NB4 (cell line): ENCODE data around the gene CATSPERB.

Experiments
- DNase-seq: peaks from one replicate; pipeline ENCODE4 v3.0.0; 2010; ENCODE audit warnings: low read depth
- H3K4me3 ChIP-seq: one replicate; pipeline ENCODE4 v1.5.1; 2011; ENCODE audit warnings: mild to moderate bottlenecking, low read depth, low read length, moderate library complexity
- MAX ChIP-seq: IDR thresholded peaks from 2 replicates; pipeline ENCODE4 v1.6.1; 2011; ENCODE audit warnings: low read depth, low read length
- MYC ChIP-seq: IDR thresholded peaks from 2 replicates; pipeline ENCODE4 v1.6.1; 2011; ENCODE audit warnings: low read depth, low read length
- POLR2A ChIP-seq: IDR thresholded peaks from 2 replicates; pipeline ENCODE4 v1.6.1; 2011; ENCODE audit warnings: mild to moderate bottlenecking; ENCODE audit not compliant: insufficient read length; ENCODE audit errors: extremely low read depth
- TF ChIP-seq, protein P1 (sequence below): IDR thresholded peaks from one replicate; pipeline ENCODE4 v1.5.1; 2012; ENCODE audit warnings: low read depth, low read length

Gene CATSPERB

DNA sequence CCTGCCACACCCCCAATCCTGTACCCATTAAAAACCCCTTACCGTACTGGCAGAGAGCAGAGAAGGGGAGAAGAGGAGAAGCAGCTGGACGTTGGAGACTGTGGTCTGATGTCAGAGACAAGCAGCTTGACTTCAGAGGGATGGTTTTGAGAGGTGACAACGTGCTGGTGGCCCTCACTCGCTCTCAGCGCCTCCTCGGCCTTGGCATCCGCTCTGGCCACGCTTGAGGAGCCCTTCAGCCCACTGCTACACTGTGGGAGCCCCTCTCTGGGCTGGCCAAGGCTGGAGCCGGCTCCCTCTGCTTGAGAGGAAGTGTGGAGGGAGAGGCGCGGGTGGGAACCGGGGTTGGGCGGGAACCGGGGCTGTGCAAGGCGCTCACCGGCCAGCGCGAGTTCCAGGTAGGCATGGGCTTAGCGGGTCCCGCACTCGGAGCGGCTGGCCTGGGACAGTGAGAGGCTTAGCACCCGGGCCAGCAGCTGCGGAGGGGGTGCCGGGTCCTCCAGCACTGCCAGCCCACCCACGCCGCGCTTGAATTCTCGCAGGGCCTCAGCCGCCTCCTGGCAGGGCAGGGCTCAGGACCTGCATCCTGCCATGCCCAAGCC, 154.2 kb downstream of the CATSPERB start:
- H3K4me3 ChIP-seq = no peak overlapping the region
- no peak for TF ChIP-seq MAX
- TF ChIP-seq POLR2A = no peak
- TF ChIP-seq, protein P1, sequence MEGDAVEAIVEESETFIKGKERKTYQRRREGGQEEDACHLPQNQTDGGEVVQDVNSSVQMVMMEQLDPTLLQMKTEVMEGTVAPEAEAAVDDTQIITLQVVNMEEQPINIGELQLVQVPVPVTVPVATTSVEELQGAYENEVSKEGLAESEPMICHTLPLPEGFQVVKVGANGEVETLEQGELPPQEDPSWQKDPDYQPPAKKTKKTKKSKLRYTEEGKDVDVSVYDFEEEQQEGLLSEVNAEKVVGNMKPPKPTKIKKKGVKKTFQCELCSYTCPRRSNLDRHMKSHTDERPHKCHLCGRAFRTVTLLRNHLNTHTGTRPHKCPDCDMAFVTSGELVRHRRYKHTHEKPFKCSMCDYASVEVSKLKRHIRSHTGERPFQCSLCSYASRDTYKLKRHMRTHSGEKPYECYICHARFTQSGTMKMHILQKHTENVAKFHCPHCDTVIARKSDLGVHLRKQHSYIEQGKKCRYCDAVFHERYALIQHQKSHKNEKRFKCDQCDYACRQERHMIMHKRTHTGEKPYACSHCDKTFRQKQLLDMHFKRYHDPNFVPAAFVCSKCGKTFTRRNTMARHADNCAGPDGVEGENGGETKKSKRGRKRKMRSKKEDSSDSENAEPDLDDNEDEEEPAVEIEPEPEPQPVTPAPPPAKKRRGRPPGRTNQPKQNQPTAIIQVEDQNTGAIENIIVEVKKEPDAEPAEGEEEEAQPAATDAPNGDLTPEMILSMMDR = no peak
- no peak for TF ChIP-seq MYC
- DNase-seq = no peak

DNA sequence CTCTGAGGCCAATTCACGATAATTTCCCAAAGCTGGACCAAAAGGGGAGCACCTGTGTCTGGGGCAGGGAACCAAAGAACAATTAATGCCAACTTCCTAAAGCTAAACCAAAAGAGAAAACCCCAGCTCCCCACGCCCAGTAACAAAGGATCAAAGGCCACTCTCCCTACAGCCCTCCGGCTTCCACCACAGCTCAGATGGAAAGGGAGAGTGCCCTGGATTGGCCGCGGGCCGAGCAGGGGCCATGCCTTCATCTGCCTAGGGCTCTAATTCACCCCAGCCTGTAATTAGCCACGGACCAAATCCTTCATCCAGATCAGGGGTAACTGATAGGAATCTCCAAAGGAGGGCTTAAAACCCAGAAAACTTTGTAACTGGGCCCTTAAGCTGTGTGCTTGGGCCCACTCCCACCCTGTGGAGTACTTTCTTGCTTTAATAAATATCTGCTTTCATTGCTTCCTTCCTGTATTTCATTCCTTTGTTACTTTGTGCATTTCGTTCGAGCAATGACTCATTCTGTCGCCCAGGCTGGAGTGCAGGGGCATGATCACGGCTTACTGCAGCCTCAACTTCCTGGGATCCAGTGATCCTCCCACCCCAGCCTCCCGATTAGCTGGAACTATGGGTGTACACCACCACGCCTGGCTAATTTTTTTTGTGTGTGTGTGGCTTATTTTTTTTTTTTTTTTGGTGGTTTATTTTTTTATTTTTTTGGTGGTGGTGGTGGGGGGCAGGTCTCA, 156.2 kb downstream of the CATSPERB start:
- H3K4me3 ChIP-seq = no peak overlapping the region
- TF ChIP-seq MAX = no peak
- TF ChIP-seq POLR2A = no peak
- no peak for TF ChIP-seq MYC
- TF ChIP-seq, protein P1 = no peak
- DNase-seq = peak; percentile 12

DNA sequence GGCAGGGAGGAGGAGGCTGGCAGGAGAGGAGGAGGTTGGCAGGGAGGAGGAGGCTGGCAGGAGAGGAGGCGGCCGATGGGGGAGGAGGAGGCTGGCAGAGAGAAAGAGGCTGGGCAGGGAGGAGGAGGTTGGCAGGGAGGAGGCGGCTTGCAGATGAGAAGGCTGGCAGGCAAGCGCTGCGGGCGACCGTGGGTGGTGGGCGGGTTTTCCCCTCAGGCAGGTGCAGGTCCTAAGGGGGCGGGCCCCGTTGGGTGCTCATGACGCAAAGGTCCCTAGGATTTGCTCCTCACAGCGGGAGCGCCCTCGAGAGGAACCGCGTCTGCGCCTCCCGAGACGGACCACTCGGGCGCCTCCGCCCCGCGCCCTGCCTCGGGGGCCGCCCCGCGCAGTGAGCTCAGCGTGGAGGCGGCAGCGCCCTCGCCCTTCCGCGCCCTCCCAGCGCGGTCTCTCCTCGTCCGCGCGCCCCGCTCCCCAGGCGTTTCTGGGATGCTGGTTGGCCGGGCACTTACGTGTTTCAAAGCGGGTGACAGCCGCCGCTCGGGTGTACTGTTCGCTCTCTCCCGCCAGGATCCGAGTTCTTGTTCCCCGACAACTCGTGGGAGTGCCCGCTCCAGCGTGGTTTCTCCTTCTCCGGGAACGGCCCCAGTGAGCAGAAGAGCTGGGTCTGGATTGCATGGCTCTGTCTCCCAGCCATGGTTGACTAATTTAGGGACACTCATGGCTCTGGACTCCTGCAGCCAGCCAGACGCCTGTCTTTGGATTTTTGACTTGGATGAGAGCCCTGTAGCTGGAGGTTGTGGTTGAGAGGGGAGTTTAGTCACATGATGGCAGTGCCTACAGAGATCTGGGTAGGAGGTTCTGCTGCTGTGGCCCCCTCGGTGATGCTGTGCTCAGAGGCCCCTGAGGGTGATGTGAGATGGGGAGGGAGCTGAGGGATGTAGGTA, 157.7 kb downstream of the CATSPERB start:
- peak; percentile 35 for DNase-seq
- no peak for TF ChIP-seq POLR2A
- TF ChIP-seq, protein P1 = no peak
- TF ChIP-seq MAX = no peak
- TF ChIP-seq MYC = no peak
- H3K4me3 ChIP-seq = no peak overlapping the region

DNA sequence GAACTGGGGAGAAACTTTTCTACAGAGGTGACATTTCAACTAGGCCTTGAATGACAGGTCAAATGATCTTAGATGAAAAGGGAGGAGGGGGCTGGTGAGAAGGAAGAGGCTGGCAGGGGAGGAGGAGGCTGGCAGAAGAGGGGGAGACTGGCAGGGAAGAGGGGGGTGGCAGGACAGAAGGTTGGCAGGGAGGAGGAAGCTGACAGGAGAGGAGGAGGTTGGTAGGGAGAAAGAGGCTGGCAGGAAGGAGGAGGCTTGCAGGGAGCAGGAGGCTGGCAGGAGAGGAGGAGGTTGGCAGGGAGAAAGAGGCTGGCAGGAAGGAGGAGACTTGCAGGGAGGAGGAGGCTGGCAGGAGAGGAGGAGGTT, 158.4 kb downstream of the CATSPERB start:
- TF ChIP-seq, protein P1 = no peak
- TF ChIP-seq POLR2A = no peak
- no peak for TF ChIP-seq MAX
- no peak for TF ChIP-seq MYC
- no peak for DNase-seq
- no peak overlapping the region for H3K4me3 ChIP-seq

DNA sequence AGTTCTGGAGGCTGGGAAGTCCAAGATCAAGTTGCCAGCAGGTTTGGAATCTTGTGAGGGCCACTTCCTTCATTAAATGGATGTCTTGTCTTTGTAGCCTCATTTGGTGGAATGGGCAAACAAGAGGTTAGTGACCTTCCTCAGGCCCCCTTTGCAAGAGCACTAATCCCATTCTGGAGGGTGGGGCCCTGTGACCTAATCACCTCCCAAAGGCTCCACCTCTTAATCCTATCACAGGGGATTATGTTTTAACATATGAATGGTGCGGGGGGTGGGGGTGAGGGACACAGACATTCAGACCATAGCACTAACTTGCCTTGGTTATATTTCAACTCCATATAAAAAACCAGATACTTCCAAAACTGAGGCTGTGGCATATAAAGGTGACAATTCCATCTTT, 161.9 kb downstream of the CATSPERB start:
- TF ChIP-seq POLR2A (no peak), MYC (no peak), MAX (no peak)
- TF ChIP-seq, protein P1 = no peak
- no peak for DNase-seq
- no peak overlapping the region for H3K4me3 ChIP-seq
